Spinal cord (tissue), 10 donors: ENCODE results near the gene C8G. TPM values are rescaled to one million over a fixed set of nuclear protein-coding genes. Genes with fewer than 3 reads are reported as not detected.

Source experiments
- DNase-seq, 6 donors: peaks; one replicate each; pipeline versions ENCODE4 v3.0.0 to v3.0.0-alpha.2; 2013 to 2015; ENCODE audit warnings: low spot score in 6 of 6, low read depth in 4 of 6
- H3K27ac ChIP-seq: one replicate; pipeline ENCODE4 v1.5.1; 2013; ENCODE audit warnings: low read depth, low read length, control low read depth
- H3K27me3 ChIP-seq: one replicate; pipeline ENCODE4 v1.6.1; 2013; ENCODE audit warnings: low read length; ENCODE audit not compliant: control insufficient read depth, insufficient read depth
- H3K36me3 ChIP-seq: one replicate; pipeline ENCODE4 v1.6.1; 2013; ENCODE audit warnings: low read length; ENCODE audit not compliant: control insufficient read depth, insufficient read depth
- H3K4me1 ChIP-seq: one replicate; pipeline ENCODE4 v1.6.1; 2013; ENCODE audit warnings: low read length; ENCODE audit not compliant: control insufficient read depth, insufficient read depth
- H3K4me3 ChIP-seq: one replicate; pipeline ENCODE4 v1.5.1; 2013; ENCODE audit warnings: low read depth, low read length, control low read depth
- H3K9me3 ChIP-seq: one replicate; pipeline ENCODE4 v1.6.1; 2013; ENCODE audit warnings: low read length; ENCODE audit not compliant: control insufficient read depth, insufficient read depth
- WGBS: methylation state at CpG from one replicate; pipeline ENCODE4 v1.1.5; 2013; ENCODE audit warnings: missing lambda C conversion rate; ENCODE audit not compliant: insufficient coverage; 5-methylcytosine and 5-hydroxymethylcytosine counted together
- polyA plus RNA-seq, 2 donors: library from polyadenylated mRNA; unstranded; fragments of 120-200 nt; gene quantifications; one replicate each; pipeline ENCODE4 v1.2.1, GENCODE V29; 2013; ENCODE audit not compliant: insufficient read length in 2 of 2
- total RNA-seq, 2 donors: library from RNA; depleted of rRNA in 1 of 2; stranded (reverse); fragments of 120-200 nt in 1 of 2; fragments of >200 nt in 1 of 2; gene quantifications; one replicate each; pipeline versions ENCODE4 v1.2.3 to v1.2.4, GENCODE V29; 2013 to 2014
- donor health status: healthy.

C8G gene
- total and polyA plus RNA-seq, 4 donors, result 1.3 to 1.7 (median 1.6) TPM; not detected in 1

- no peak for DNase-seq
Observed at GRCh38 chr9:136920069-136920468, 25.0 kb upstream of the C8G start.

DNA sequence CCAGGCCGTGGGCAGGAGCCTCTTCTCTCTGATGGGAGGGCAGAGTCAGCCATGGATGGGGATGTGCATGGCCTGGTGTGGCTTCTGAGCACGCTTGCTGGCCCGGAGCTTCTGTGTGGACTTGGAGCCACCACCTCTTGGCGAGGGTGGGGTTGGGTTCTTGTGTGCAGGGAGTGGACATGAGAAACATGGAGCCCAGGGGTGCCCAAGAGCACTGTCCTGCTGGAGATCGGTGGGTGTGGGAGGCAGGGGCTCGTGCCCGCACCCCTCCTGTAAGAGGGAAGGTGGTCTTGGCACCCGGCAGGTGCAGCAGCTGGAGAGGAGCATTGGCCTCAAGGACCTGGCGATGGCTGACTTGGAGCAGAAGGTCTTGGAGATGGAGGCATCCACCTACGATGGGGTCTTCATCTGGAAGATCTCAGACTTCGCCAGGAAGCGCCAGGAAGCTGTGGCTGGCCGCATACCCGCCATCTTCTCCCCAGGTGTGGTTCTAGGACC is 24.3 kb upstream of the C8G start:
- no peaks in the 10 kb centered on the region for H3K9me3 ChIP-seq
- no peak overlapping the region for H3K4me3 ChIP-seq
- no peak overlapping the region for H3K27ac ChIP-seq
- H3K27me3 ChIP-seq, result no peaks in the 10 kb centered on the region
- no peak for DNase-seq
- WGBS, result 98% methylated on average over 14 of the region's 14 CpGs
- H3K36me3 ChIP-seq, result peaks cover 80% of the 10 kb centered on the region
- H3K4me1 ChIP-seq, result no peaks in the 10 kb centered on the region

More at GRCh38 chr9:136920069-136920468, 25.0 kb upstream of the C8G start:
- H3K36me3 ChIP-seq, result peaks cover 80% of the 10 kb centered on the region
- 97% methylated on average over 15 of the region's 15 CpGs for WGBS
- no peak overlapping the region for H3K27ac ChIP-seq
- no peaks in the 10 kb centered on the region for H3K4me1 ChIP-seq
- no peaks in the 10 kb centered on the region for H3K27me3 ChIP-seq
- H3K9me3 ChIP-seq, result no peaks in the 10 kb centered on the region
- no peak overlapping the region for H3K4me3 ChIP-seq

DNA sequence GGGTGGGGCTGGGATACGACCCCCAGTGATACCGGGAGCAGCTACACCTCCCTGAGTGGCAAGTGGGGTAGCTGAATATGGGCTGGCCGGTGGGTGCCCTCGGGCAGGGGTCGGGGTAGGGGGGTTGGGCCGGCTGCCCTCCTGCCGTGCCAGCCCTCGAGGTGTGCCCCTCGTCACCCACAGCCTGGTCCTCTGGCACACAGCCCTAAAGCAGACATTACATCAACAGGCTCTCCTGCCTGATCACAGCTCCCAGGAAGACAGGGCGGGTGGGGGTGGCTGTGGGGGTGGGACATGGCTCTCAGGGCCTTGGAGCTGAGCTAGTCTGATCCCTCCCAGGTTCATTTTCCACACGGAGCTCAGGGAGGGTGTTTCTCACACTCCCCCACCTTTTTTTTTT is 23.7 kb upstream of the C8G start:
- Histone ChIP-seq H3K9me3 (no peaks in the 10 kb centered on the region), H3K36me3 (peaks cover 80% of the 10 kb centered on the region), H3K4me1 (no peaks in the 10 kb centered on the region), H3K4me3 (no peak overlapping the region), H3K27me3 (no peaks in the 10 kb centered on the region), H3K27ac (no peak overlapping the region)
- WGBS, result 98% methylated on average over 5 of the region's 11 CpGs
- no peak for DNase-seq

DNA sequence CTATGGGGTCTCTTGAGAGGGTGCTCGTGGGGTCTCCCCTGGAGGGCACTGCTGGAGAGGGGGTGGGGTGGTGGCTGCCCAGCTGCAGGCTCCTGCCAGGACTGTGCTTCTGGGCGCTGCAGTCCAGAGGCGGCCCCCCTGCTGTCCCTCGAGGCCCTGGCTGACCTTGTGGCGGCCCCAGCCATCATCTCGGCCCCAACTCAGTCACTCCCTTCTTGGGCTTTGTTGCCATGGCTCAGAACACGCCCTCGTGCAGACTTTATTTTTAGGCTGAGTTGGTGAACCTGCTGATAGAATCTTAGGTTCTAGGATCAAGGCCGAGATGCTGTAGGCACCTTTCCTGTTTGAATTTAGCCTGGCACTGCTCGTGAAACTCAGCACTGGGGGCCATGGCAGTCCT is 23.3 kb upstream of the C8G start:
- no peaks in the 10 kb centered on the region for H3K27me3 ChIP-seq
- H3K4me1 ChIP-seq, result no peaks in the 10 kb centered on the region
- no peak for DNase-seq
- H3K36me3 ChIP-seq, result peaks cover 80% of the 10 kb centered on the region
- WGBS, result 88% methylated on average over 9 of the region's 10 CpGs
- H3K9me3 ChIP-seq, result no peaks in the 10 kb centered on the region
- H3K4me3 ChIP-seq, result no peak overlapping the region
- no peak overlapping the region for H3K27ac ChIP-seq

- 91% methylated on average over 16 of the region's 19 CpGs for WGBS
- Histone ChIP-seq H3K27me3 (no peaks in the 10 kb centered on the region), H3K4me1 (no peaks in the 10 kb centered on the region), H3K9me3 (no peaks in the 10 kb centered on the region), H3K36me3 (peaks cover 80% of the 10 kb centered on the region), H3K27ac (no peak overlapping the region), H3K4me3 (no peak overlapping the region)
- DNase-seq, result no peak
Observed at GRCh38 chr9:136922540-136922939, 22.5 kb upstream of the C8G start.

DNA sequence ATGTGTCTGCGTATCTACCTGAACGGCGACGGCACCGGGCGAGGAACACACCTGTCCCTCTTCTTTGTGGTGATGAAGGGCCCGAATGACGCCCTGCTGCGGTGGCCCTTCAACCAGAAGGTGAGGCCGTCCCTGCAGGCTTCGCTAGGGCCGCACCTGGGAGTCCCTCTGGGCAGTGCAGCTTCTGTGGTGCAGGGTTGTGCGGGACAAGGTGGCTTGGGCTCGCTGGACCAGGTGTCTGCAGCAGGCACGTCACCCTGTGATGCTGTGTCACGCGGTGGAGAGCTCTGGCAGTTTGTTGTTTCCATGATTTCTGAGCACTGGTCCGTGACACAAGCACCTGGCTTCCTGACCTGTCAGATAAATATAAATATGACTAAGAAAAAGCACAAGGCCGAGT is 21.2 kb upstream of the C8G start:
- Histone ChIP-seq H3K4me3 (no peak overlapping the region), H3K4me1 (no peaks in the 10 kb centered on the region), H3K27ac (no peak overlapping the region), H3K9me3 (no peaks in the 10 kb centered on the region), H3K27me3 (no peaks in the 10 kb centered on the region), H3K36me3 (peaks cover 81% of the 10 kb centered on the region)
- DNase-seq, result no peak
- WGBS, result 97% methylated on average over 18 of the region's 19 CpGs

- Histone ChIP-seq H3K27me3 (no peaks in the 10 kb centered on the region), H3K4me1 (no peaks in the 10 kb centered on the region), H3K27ac (no peak overlapping the region), H3K9me3 (no peaks in the 10 kb centered on the region), H3K4me3 (no peak overlapping the region), H3K36me3 (peaks cover 73% of the 10 kb centered on the region)
- no peak for DNase-seq
- WGBS, result 84% methylated on average over 33 of the region's 33 CpGs
Observed at GRCh38 chr9:136925414-136926153, 19.5 kb upstream of the C8G start.

GRCh38 chr9:136926154-136926704 is 18.8 kb upstream of the C8G start:
- Histone ChIP-seq H3K27me3 (no peaks in the 10 kb centered on the region), H3K36me3 (peaks cover 66% of the 10 kb centered on the region), H3K4me3 (no peak overlapping the region), H3K4me1 (no peaks in the 10 kb centered on the region), H3K27ac (no peak overlapping the region), H3K9me3 (no peaks in the 10 kb centered on the region)
- no peak for DNase-seq
- 90% methylated on average over 9 of the region's 9 CpGs for WGBS

DNA sequence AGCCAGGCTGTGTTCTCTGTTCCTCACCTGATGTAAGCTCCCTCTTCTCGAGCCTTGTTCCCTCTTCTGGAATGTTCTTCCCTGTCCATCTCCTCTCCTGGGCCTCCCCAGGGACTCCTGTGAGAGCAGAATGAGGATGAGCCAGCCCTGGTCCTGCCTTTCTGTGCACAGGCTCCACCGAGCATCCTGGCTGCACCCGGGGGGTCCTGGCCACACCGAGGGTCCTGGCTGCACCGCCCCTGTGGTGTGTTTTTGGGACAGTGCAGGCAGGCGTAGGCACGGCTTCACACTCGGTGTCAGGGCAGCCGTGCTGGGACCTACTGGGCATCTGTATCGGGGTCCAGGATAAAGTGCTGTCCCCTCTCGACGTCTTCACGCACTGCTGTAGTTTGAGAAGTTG is 18.3 kb upstream of the C8G start:
- H3K4me3 ChIP-seq, result no peak overlapping the region
- no peaks in the 10 kb centered on the region for H3K9me3 ChIP-seq
- peaks cover 61% of the 10 kb centered on the region for H3K36me3 ChIP-seq
- H3K4me1 ChIP-seq, result no peaks in the 10 kb centered on the region
- no peaks in the 10 kb centered on the region for H3K27me3 ChIP-seq
- no peak overlapping the region for H3K27ac ChIP-seq
- 96% methylated on average over 12 of the region's 13 CpGs for WGBS
- DNase-seq, result no peak
